ENCODE results near the gene ALKBH2.

The ALKBH2 gene

GRCh38 chr12:109131154-109132050 is 38.1 kb upstream of the ALKBH2 start:
- no peak for TF ChIP-seq CTCF (IDR thresholded peaks at IDR 0.05; ENCODE audit: insufficient read depth, missing control alignments)
- DNase-seq (ENCODE audit: insufficient read length, low spot score) (no peak), FAIRE-seq (no peak)

- TF ChIP-seq CTCF (IDR thresholded peaks at IDR 0.05; ENCODE audit: insufficient read depth, missing control alignments) = no peak
- FAIRE-seq = no peak
These were observed 37.3 kb upstream of the ALKBH2 start for GRCh38 chr12:109130297-109131153.

GRCh38 chr12:109127533-109128242 is 34.4 kb upstream of the ALKBH2 start:
- FAIRE-seq = no peak
- TF ChIP-seq CTCF (IDR thresholded peaks at IDR 0.05; ENCODE audit: insufficient read depth, missing control alignments) = no peak
- DNase-seq (ENCODE audit: insufficient read length, low spot score) = no peak

More at GRCh38 chr12:109130297-109131153, 37.3 kb upstream of the ALKBH2 start:
- no peak for DNase-seq (ENCODE audit: insufficient read length, low spot score)

- DNase-seq (ENCODE audit: insufficient read length, low spot score) (no peak), FAIRE-seq (no peak)
- no peak for TF ChIP-seq CTCF (IDR thresholded peaks at IDR 0.05; ENCODE audit: insufficient read depth, missing control alignments)
These were observed 33.5 kb upstream of the ALKBH2 start for GRCh38 chr12:109126784-109127183.

GRCh38 chr12:109125791-109126190 is 32.5 kb upstream of the ALKBH2 start:
- no peak for TF ChIP-seq CTCF (IDR thresholded peaks at IDR 0.05; ENCODE audit: insufficient read depth, missing control alignments)
- DNase-seq (ENCODE audit: insufficient read length, low spot score) = no peak

GRCh38 chr12:109124878-109125648 is 31.8 kb upstream of the ALKBH2 start:
- FAIRE-seq (no peak), DNase-seq (ENCODE audit: insufficient read length, low spot score) (no peak)
- TF ChIP-seq CTCF (IDR thresholded peaks at IDR 0.05; ENCODE audit: insufficient read depth, missing control alignments) = no peak

More at GRCh38 chr12:109125791-109126190, 32.5 kb upstream of the ALKBH2 start:
- FAIRE-seq = no peak

Data from D721Med (cell line).